ENCODE measurements around the gene DOCK8. TPM values are rescaled to one million over a fixed set of nuclear protein-coding genes. Genes with fewer than 3 reads are reported as not detected.
A peak's percentile ranks its signal among the peaks of the same experiment; 100 is the strongest.

DOCK8 gene
- total and polyA plus RNA-seq, 3 donors from 2014 or later = 46.7 to 63.9 (median 51.4) TPM

DNA sequence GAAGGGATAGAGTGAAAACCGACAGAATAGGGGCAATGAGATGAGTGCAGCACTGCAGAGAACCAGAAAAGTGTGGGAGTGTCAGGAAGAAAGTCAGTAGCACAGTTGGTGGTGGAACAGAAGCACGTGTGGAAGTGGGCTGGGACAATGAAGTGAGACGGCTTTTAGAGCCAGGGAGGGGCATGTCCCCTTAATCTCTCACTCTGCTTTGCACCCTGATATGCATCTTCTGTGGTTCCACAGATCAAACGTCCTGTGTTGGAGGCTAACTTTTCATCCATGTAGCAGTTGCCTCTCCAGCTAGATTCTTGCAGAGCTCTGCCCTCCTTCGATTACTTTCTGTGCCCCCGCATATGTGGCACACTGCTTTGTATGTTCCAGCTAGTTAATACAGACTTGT lies 163.6 kb downstream of the DOCK8 start:
- 51 to 59% methylated on average over 6 of the region's 6 CpGs for WGBS, 2 donors
- no peaks in the 10 kb centered on the region for H3K4me1 ChIP-seq
- H3K36me3 ChIP-seq (ENCODE audit: low read depth, missing control alignments) = no peaks in the 10 kb centered on the region
- H3K27ac ChIP-seq = no peak overlapping the region
- no peak for DNase-seq
- intact Hi-C loops (cut with DNase I; ENCODE audit: low total_unique reads) = no loop called here
- H3K27me3 ChIP-seq = no peaks in the 10 kb centered on the region
- TF ChIP-seq CTCF (IDR thresholded peaks at IDR 0.05) = no peak
- no peak for TF ChIP-seq POLR2A (IDR thresholded peaks at IDR 0.05)
- H3K4me3 ChIP-seq = no peak overlapping the region
- no peaks in the 10 kb centered on the region for H3K9me3 ChIP-seq

GRCh38 chr9:382383-382782 lies 167.7 kb downstream of the DOCK8 start:
- Histone ChIP-seq H3K4me3 (no peak overlapping the region), H3K36me3 (ENCODE audit: low read depth, missing control alignments) (no peaks in the 10 kb centered on the region), H3K4me1 (no peaks in the 10 kb centered on the region), H3K27ac (no peak overlapping the region), H3K9me3 (no peaks in the 10 kb centered on the region), H3K27me3 (no peaks in the 10 kb centered on the region)
- TF ChIP-seq POLR2A (IDR thresholded peaks at IDR 0.05) (no peak), CTCF (IDR thresholded peaks at IDR 0.05) (no peak)
- no peak for DNase-seq
- intact Hi-C loops (cut with DNase I; ENCODE audit: low total_unique reads) = no loop called here
- 93 to 96% methylated on average over 11 of the region's 11 CpGs for WGBS, 2 donors

GRCh38 chr9:385818-386398 lies 171.2 kb downstream of the DOCK8 start:
- peak; percentile 74 for DNase-seq
- H3K27ac ChIP-seq = no peak overlapping the region
- no peaks in the 10 kb centered on the region for H3K27me3 ChIP-seq
- H3K4me1 ChIP-seq = no peaks in the 10 kb centered on the region
- intact Hi-C loops (cut with DNase I; ENCODE audit: low total_unique reads) = no loop called here
- no peaks in the 10 kb centered on the region for H3K36me3 ChIP-seq (ENCODE audit: low read depth, missing control alignments)
- 52 to 58% methylated on average over 9 of the region's 9 CpGs for WGBS, 2 donors
- H3K9me3 ChIP-seq = no peaks in the 10 kb centered on the region
- H3K4me3 ChIP-seq = no peak overlapping the region
- no peak for TF ChIP-seq POLR2A (IDR thresholded peaks at IDR 0.05)
- peak; percentile 57 to 93 (median 91) for TF ChIP-seq CTCF (IDR thresholded peaks at IDR 0.05)

DNA sequence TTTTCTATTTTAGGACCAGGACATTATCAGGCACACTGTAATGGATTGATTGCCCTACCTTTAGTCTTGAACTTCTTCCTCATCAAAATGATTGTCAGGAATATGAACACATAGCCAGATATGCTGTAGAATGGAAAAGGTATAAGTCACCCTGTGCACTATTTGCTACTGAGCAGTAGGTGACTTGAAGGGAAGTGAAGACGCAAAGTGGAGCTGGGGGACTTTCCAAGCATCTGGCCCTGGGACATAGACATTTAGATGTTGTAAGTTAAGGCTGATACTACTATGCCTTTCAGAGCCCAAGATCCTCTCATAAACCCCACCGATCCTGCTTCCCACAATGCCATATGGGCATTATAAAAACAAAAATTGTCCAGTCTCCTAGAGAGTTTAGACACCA lies 174.5 kb downstream of the DOCK8 start:
- Histone ChIP-seq H3K27ac (no peak overlapping the region), H3K4me1 (peaks cover 1% of the 10 kb centered on the region), H3K4me3 (no peak overlapping the region), H3K36me3 (ENCODE audit: low read depth, missing control alignments) (no peaks in the 10 kb centered on the region), H3K27me3 (no peaks in the 10 kb centered on the region), H3K9me3 (no peaks in the 10 kb centered on the region)
- DNase-seq = no peak
- TF ChIP-seq CTCF (IDR thresholded peaks at IDR 0.05) (no peak), POLR2A (IDR thresholded peaks at IDR 0.05) (no peak)
- intact Hi-C loops (cut with DNase I; ENCODE audit: low total_unique reads) = no loop called here
- 88 to 92% methylated on average over 2 of the region's 2 CpGs for WGBS, 2 donors

DNA sequence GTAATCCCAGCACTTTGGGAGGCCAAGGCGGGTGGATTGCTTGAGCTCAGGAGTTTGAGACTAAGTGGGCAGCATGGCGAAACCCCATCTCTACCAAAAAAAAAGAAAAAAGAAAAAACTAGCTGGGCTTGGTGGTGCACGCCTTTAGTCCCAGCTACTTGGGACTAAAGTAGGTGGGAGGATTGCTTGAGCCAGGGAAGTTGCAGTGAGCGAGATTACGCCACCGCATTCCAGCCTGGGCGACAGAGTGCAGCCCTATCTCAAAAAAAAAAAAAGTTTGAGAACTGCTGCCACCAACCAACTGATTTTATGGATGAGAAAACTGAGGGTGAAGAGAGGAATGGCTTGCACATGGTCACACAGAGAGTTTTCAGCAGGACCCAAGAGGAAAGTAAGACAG lies 175.1 kb downstream of the DOCK8 start:
- Histone ChIP-seq H3K27ac (no peak overlapping the region), H3K27me3 (no peaks in the 10 kb centered on the region), H3K36me3 (ENCODE audit: low read depth, missing control alignments) (no peaks in the 10 kb centered on the region), H3K4me1 (peaks cover 7% of the 10 kb centered on the region), H3K4me3 (no peak overlapping the region), H3K9me3 (no peaks in the 10 kb centered on the region)
- intact Hi-C loops (cut with DNase I; ENCODE audit: low total_unique reads) = no loop called here
- DNase-seq = peak; percentile 64
- TF ChIP-seq CTCF (IDR thresholded peaks at IDR 0.05) (no peak), POLR2A (IDR thresholded peaks at IDR 0.05) (no peak)
- 82 to 87% methylated on average over 7 of the region's 7 CpGs for whole genome bisulfite sequencing, 2 donors
